ENCODE results near the gene FAM47E. TPM values are rescaled to one million over a fixed set of nuclear protein-coding genes. Genes with fewer than 3 reads are reported as not detected.

The FAM47E gene
- total RNA-seq, 6 experiments from 2014 or later, result 0.17 TPM; not detected in 5

- DNase-seq, result no peak
- no peak for TF ChIP-seq CTCF (IDR thresholded peaks at IDR 0.05)
- peaks cover 8% of the 10 kb centered on the region for H3K27me3 Mint-ChIP-seq (ENCODE audit: insufficient read depth)
- H3K27ac Mint-ChIP-seq, result no peak overlapping the region
- peaks cover 10% of the 10 kb centered on the region; the same call in 1 of the 2 replicates for H3K9me3 Mint-ChIP-seq
- H3K4me3 Mint-ChIP-seq, result no peak overlapping the region
- H3K36me3 Mint-ChIP-seq (ENCODE audit: low read depth), result peaks cover 15% of the 10 kb centered on the region
- H3K4me1 Mint-ChIP-seq (ENCODE audit: low read depth), result peaks cover 7% of the 10 kb centered on the region
Measured at GRCh38 chr4:76311896-76312331, 60.4 kb downstream of the FAM47E start.

DNA sequence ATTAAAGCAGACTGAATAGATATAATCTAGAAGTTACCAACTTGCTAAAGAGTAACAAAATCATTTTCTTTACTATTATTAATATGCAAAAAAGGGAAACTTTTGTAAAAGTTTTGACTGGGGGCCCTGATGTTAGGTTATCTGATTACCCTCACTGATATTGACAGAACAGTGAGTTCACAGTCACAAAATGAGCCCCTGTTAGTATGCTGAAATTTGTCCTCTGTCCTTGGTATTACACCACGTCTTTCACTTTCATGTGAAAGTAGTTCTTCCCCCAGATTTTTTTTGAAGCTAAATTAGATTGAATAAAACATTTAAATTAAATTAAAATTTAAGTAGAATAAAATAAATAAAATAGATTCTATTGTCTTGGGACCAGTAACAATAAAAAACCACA lies 60.9 kb downstream of the FAM47E start:
- Mint-ChIP-seq H3K27ac (no peak overlapping the region), H3K36me3 (ENCODE audit: low read depth) (peaks cover 15% of the 10 kb centered on the region), H3K27me3 (ENCODE audit: insufficient read depth) (peaks cover 8% of the 10 kb centered on the region), H3K4me1 (ENCODE audit: low read depth) (peaks cover 7% of the 10 kb centered on the region), H3K4me3 (no peak overlapping the region), H3K9me3 (peaks cover 12% of the 10 kb centered on the region; the same call in 1 of the 2 replicates)
- TF ChIP-seq CTCF (IDR thresholded peaks at IDR 0.05), result no peak
- DNase-seq, result no peak

- Mint-ChIP-seq H3K36me3 (ENCODE audit: low read depth) (peaks cover 13% of the 10 kb centered on the region), H3K27ac (no peak overlapping the region), H3K4me3 (no peak overlapping the region), H3K27me3 (ENCODE audit: insufficient read depth) (peaks cover 8% of the 10 kb centered on the region), H3K4me1 (ENCODE audit: low read depth) (peaks cover 4% of the 10 kb centered on the region), H3K9me3 (peaks cover 12% of the 10 kb centered on the region; the same call in 1 of the 2 replicates)
- DNase-seq, result no peak
- TF ChIP-seq CTCF (IDR thresholded peaks at IDR 0.05), result no peak
Measured at GRCh38 chr4:76313547-76313946, 62.0 kb downstream of the FAM47E start.

DNA sequence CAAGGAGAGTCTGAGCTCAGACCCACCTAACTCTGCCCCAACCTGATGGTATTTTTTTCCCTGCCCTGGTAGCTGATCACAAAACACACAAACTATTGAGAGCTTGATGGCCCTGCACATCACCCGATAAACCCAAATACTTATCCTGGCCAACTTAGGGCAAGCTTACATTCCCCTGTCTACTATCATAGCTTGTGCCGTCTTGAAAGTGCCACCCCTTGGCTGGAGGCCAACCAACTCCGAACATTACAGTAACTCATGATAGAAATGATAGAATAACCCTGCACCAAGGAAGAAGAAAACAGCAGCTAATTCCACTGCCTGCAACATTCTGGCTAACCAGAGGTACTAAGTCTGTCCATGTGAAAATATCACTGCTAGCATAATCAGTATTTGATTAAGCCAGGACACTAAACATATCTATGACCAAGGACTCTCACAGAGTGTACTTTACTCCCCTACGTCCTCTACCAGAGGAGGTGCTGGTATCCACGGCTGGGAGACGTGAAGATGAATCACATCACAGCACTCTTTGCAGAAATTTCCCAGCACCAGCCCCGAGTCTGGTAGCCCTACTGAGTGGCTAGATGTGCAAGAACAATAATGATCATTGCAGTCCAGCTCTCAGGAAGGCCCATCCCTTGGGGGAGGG lies 63.9 kb downstream of the FAM47E start:
- Mint-ChIP-seq H3K4me3 (no peak overlapping the region), H3K36me3 (ENCODE audit: low read depth) (peaks cover 4% of the 10 kb centered on the region), H3K27ac (no peak overlapping the region), H3K9me3 (peaks cover 22% of the 10 kb centered on the region), H3K27me3 (ENCODE audit: insufficient read depth) (peaks cover 11% of the 10 kb centered on the region), H3K4me1 (ENCODE audit: low read depth) (no peaks in the 10 kb centered on the region)
- DNase-seq, result no peak
- no peak for TF ChIP-seq CTCF (IDR thresholded peaks at IDR 0.05)

- Mint-ChIP-seq H3K27ac (no peak overlapping the region), H3K9me3 (peaks cover 29% of the 10 kb centered on the region), H3K4me3 (no peak overlapping the region), H3K4me1 (ENCODE audit: low read depth) (no peaks in the 10 kb centered on the region), H3K27me3 (ENCODE audit: insufficient read depth) (peaks cover 15% of the 10 kb centered on the region), H3K36me3 (ENCODE audit: low read depth) (peaks cover 11% of the 10 kb centered on the region)
- DNase-seq, result no peak
- no peak for TF ChIP-seq CTCF (IDR thresholded peaks at IDR 0.05)
Measured at GRCh38 chr4:76316131-76316530, 64.6 kb downstream of the FAM47E start.
